Osteocyte (in vitro differentiated cells): ENCODE data around the gene AGO3. TPM values are rescaled to one million over a fixed set of nuclear protein-coding genes. Genes with fewer than 3 reads are reported as not detected.
"Not testable (repeated sequence)": the region's sequence is repeated elsewhere in the genome, so short reads cannot be mapped to it uniquely, and the experiment has no call there.

ENCODE experiments used
- DNase-seq: peaks from one replicate; pipeline ENCODE4 v3.0.0; 2021; ENCODE audit warnings: mixed read lengths; ENCODE audit not compliant: unreplicated experiment; ENCODE audit errors: extremely low spot score
- H3K27ac Mint-ChIP-seq: one replicate; pipeline ENCODE4 v1.8.0; 2021; ENCODE audit warnings: mild to moderate bottlenecking, mixed read lengths; ENCODE audit not compliant: unreplicated experiment
- H3K27me3 Mint-ChIP-seq: one replicate; pipeline ENCODE4 v1.8.0; 2021; ENCODE audit warnings: mixed read lengths; ENCODE audit not compliant: unreplicated experiment
- H3K36me3 Mint-ChIP-seq: one replicate; pipeline ENCODE4 v1.8.0; 2021; ENCODE audit warnings: mixed read lengths; ENCODE audit not compliant: unreplicated experiment
- H3K4me1 Mint-ChIP-seq: one replicate; pipeline ENCODE4 v1.8.0; 2021; ENCODE audit warnings: mixed read lengths; ENCODE audit not compliant: unreplicated experiment
- H3K4me3 Mint-ChIP-seq: one replicate; pipeline ENCODE4 v1.8.0; 2021; ENCODE audit warnings: mild to moderate bottlenecking, moderate library complexity, mixed read lengths; ENCODE audit not compliant: unreplicated experiment
- H3K9me3 Mint-ChIP-seq: one replicate; pipeline ENCODE4 v1.8.0; 2021; ENCODE audit warnings: mixed read lengths; ENCODE audit not compliant: unreplicated experiment
- total RNA-seq: library from RNA; stranded (reverse); gene quantifications from 2 replicates; pipeline ENCODE4 v1.2.1, GENCODE V29; 2021
- TF ChIP-seq, protein P1 (sequence below): fragments of 200-600 bp; sonication (generic); IDR thresholded peaks from 2 replicates; pipeline ENCODE4 v1.5.0; 2021; ENCODE audit warnings: antibody characterized with exemption, mild to moderate bottlenecking, moderate library complexity

The AGO3 gene
- total RNA-seq, 1 donor from 2014 or later, result 34.2 TPM

- TF ChIP-seq, protein P1, sequence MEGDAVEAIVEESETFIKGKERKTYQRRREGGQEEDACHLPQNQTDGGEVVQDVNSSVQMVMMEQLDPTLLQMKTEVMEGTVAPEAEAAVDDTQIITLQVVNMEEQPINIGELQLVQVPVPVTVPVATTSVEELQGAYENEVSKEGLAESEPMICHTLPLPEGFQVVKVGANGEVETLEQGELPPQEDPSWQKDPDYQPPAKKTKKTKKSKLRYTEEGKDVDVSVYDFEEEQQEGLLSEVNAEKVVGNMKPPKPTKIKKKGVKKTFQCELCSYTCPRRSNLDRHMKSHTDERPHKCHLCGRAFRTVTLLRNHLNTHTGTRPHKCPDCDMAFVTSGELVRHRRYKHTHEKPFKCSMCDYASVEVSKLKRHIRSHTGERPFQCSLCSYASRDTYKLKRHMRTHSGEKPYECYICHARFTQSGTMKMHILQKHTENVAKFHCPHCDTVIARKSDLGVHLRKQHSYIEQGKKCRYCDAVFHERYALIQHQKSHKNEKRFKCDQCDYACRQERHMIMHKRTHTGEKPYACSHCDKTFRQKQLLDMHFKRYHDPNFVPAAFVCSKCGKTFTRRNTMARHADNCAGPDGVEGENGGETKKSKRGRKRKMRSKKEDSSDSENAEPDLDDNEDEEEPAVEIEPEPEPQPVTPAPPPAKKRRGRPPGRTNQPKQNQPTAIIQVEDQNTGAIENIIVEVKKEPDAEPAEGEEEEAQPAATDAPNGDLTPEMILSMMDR, result no peak
- Mint-ChIP-seq H3K4me1 (no peaks in the 10 kb centered on the region), H3K27me3 (no peaks in the 10 kb centered on the region), H3K9me3 (no peaks in the 10 kb centered on the region), H3K4me3 (no peak overlapping the region), H3K27ac (no peak overlapping the region), H3K36me3 (peaks cover 32% of the 10 kb centered on the region)
- DNase-seq, result no peak
Observed at GRCh38 chr1:36016686-36017085, 85.8 kb downstream of the AGO3 start.

GRCh38 chr1:36023098-36023769, 92.3 kb downstream of the AGO3 start:
- TF ChIP-seq, protein P1, result no peak
- Mint-ChIP-seq H3K27me3 (no peaks in the 10 kb centered on the region), H3K36me3 (peaks cover 38% of the 10 kb centered on the region), H3K9me3 (no peaks in the 10 kb centered on the region), H3K27ac (no peak overlapping the region), H3K4me3 (no peak overlapping the region), H3K4me1 (no peaks in the 10 kb centered on the region)
- no peak for DNase-seq

DNA sequence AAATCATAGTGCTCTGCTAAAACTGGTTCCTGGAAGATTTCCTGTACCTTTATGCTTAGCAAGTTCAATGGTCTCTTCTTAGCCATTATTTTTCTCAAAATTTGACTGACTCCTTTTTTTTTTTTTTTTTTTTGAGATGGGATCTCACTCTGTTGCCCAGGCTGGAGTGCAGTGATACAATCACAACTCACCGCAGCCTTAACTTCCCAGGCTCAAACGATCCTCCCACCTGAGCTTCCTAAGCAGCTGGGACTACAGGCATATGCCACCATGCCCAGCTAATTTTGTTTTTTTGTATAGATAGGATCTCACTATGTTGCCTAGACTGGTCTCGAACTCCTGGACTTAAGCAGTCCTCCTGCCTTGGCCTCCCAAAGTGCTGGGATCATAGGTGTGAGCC, 93.1 kb downstream of the AGO3 start:
- DNase-seq, H3K27ac Mint-ChIP-seq, H3K27me3 Mint-ChIP-seq, H3K4me1 Mint-ChIP-seq, H3K4me3 Mint-ChIP-seq, H3K9me3 Mint-ChIP-seq: not testable (repeated sequence)
- H3K36me3 Mint-ChIP-seq, result peaks cover 42% of the 10 kb centered on the region

DNA sequence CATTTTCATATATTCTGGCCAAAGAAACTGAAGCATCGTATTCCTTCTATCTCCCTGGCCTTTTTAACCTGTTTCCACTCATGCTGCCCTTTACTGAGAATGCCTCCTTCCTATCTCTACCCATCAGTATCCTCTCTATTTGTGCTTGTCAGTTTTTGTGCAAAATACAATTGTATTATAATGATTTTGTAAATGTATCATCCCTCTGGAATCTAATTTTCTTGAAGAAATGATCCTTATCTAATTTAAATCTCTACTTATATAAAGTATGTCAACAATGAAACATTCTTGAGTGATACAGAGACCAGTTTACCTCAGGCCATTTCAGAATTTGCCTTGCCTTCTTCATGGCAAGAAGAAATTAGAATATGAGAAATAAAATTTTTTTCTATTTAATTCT, 93.9 kb downstream of the AGO3 start:
- H3K4me3 Mint-ChIP-seq, result no peak overlapping the region
- TF ChIP-seq, protein P1, result no peak
- peaks cover 42% of the 10 kb centered on the region for H3K36me3 Mint-ChIP-seq
- no peak overlapping the region for H3K27ac Mint-ChIP-seq
- H3K4me1 Mint-ChIP-seq, result no peaks in the 10 kb centered on the region
- peaks cover 3% of the 10 kb centered on the region for H3K9me3 Mint-ChIP-seq
- no peak for DNase-seq
- H3K27me3 Mint-ChIP-seq, result no peaks in the 10 kb centered on the region

- Mint-ChIP-seq H3K36me3 (peaks cover 50% of the 10 kb centered on the region), H3K9me3 (peaks cover 3% of the 10 kb centered on the region)
- TF ChIP-seq, protein P1, result no peak
Observed at GRCh38 chr1:36027766-36028165, 96.9 kb downstream of the AGO3 start.

More at GRCh38 chr1:36027766-36028165, 96.9 kb downstream of the AGO3 start:
- H3K4me3 Mint-ChIP-seq, result no peak overlapping the region
- DNase-seq, result no peak
- no peaks in the 10 kb centered on the region for H3K4me1 Mint-ChIP-seq
- no peak overlapping the region for H3K27ac Mint-ChIP-seq
- no peaks in the 10 kb centered on the region for H3K27me3 Mint-ChIP-seq
